CD4-positive, alpha-beta T cell treated with Interleukin-15 for 4 hours (primary cell): ENCODE data around the gene PPM1H.
"Not testable (repeated sequence)": the region's sequence is repeated elsewhere in the genome, so short reads cannot be mapped to it uniquely, and the experiment has no call there.

Experiments used
- DNase-seq: peaks from one replicate; pipeline ENCODE4 v3.0.0-alpha.2; 2020; ENCODE audit warnings: low spot score

Gene PPM1H, protein sequence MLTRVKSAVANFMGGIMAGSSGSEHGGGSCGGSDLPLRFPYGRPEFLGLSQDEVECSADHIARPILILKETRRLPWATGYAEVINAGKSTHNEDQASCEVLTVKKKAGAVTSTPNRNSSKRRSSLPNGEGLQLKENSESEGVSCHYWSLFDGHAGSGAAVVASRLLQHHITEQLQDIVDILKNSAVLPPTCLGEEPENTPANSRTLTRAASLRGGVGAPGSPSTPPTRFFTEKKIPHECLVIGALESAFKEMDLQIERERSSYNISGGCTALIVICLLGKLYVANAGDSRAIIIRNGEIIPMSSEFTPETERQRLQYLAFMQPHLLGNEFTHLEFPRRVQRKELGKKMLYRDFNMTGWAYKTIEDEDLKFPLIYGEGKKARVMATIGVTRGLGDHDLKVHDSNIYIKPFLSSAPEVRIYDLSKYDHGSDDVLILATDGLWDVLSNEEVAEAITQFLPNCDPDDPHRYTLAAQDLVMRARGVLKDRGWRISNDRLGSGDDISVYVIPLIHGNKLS

GRCh38 chr12:62934799-62935674 lies at the start of gene PPM1H:
TSS of gene PPM1H (minus strand) at chr12:62935150. CDS start at chr12:62934736, 414 bp downstream.
- DNase-seq, result no peak

GRCh38 chr12:62983594-62983993 lies 48.6 kb upstream of the PPM1H start:
- no peak for DNase-seq

DNA sequence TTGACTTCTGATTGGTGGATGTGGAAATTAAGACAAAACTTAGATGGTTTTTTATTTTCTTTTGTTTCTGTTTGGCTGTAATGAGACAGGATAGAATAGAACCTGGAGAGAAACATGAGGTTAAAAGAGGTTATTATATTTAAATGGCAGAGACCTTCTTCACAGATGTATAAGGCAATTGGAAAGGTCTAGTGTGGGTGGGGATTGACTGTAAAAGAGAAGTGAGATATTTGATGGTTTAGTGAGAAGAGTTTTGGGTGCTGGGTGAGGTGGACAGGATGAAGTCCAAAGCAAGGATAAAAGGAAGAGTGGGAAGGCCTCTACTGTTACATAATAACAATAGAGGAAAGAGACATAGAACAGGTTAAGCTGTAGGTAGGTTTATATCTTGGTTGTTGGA lies 43.8 kb upstream of the PPM1H start:
- DNase-seq, result no peak

DNA sequence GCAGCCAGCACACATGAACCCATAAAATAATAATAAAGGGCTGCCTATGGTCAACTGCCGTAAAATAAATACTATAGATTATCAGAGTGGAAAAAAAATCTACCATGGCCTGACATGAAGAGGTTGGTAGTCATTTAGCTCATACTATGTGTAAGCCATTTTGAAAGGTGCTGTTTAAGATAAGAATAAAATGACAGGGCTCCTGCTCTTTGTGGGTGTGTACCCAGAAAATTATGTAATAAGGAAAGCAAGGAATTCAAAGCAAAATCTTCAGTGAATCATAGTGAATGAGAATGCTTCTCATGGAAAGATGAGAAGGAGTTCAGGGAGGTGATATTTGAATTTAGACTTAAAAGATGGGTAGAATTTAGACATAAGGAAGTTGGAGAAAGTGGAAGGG lies 42.9 kb upstream of the PPM1H start:
- DNase-seq, result no peak

GRCh38 chr12:62977418-62977817 lies 42.5 kb upstream of the PPM1H start:
- DNase-seq, result no peak

DNA sequence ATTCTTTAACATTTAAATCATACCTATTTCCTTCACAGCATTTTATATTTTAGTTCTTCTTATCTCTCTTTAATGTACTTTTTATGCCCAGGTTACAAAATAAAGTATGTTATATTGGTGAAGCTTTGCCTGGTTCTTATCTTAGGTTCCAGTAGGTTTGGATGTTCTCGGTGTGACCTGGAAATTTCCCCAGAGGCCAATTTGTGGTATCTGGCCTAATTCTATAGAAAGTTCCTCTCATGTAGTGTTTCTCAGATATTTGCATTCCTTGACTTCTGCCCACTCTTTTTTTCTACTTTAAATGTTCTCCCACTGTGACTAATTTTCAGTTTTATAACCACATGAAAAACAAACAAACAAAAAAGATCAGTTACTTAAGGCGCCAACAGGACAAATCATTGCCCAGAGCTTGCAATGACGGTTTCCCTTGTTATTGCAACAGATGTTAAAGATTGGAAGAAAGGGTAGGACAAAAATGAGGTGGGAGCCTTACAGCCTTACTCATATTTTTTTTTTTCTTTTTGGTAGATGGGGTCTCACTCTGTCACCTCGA lies 41.2 kb upstream of the PPM1H start:
- no peak for DNase-seq

- DNase-seq, result no peak
These were observed 37.0 kb upstream of the PPM1H start for GRCh38 chr12:62971769-62972525.

DNA sequence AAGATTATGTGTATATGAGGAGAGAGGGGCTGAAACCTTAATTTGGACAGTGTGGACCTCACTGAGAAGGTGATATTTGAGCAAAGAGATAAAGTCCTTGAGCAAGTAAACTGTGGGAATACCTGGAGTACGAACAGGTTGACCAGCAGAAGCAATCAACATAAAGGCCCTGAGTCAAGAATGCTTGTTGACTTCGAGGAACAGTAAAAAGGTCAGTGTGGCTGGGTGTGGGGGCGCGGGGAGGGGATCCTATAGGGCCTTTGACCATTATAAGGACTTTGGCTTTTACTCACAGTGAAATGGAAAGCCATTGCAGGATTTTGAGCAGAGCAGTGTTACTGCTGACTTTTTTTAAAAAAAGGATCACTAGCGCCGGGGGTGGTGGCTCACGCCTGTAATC lies 34.7 kb upstream of the PPM1H start:
- no peak for DNase-seq

GRCh38 chr12:62967701-62968100 lies 32.8 kb upstream of the PPM1H start:
- no peak for DNase-seq

DNA sequence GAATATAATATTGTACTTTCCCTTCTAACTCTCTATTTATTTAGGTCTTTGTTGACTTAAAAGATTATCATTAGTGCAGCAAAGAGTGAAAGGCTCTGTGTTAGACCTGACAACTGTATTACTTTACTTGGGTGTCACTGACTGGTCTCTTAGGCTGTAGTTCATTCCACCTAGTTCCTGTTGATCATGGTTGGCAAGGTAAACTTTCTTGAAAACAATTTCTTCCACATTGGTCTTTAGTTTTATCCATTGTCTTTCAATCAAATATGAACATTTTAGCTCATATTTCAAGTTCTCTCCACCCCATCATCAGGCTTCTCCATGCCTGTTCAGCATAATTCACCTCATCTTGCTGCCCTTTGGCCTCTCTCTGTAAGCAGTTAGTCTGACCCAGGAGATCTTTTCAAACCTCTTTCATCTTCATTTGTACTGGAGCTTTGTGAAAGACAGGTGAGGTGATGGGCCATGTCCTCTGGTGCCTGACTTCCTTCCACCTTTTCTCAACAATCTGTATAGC lies 32.1 kb upstream of the PPM1H start:
- no peak for DNase-seq

GRCh38 chr12:62966446-62966989 lies 31.6 kb upstream of the PPM1H start:
- DNase-seq, result not testable (repeated sequence)

DNA sequence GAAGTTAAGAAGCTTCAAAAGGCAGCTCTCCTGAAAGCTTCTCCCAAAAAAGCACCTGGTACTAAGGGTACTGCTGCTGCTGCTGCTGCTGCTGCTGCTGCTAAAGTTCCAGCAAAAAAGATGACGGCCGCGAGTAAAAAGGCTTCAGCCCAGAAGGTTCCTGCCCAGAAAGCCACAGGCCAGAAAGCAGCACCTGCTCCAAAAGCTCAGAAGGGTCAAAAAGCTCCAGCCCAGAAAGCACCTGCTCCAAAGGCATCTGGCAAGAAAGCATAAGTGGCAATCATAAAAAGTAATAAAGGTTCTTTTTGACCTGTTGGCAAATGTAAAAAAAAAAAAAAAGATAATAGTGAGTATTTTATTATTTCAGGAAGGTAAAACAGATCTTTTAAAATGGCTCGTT lies 30.8 kb upstream of the PPM1H start:
- not testable (repeated sequence) for DNase-seq

- DNase-seq, result not testable (repeated sequence)
These were observed 30.3 kb upstream of the PPM1H start for GRCh38 chr12:62965242-62965641.

- no peak for DNase-seq
These were observed 28.6 kb upstream of the PPM1H start for GRCh38 chr12:62963486-62964041.

DNA sequence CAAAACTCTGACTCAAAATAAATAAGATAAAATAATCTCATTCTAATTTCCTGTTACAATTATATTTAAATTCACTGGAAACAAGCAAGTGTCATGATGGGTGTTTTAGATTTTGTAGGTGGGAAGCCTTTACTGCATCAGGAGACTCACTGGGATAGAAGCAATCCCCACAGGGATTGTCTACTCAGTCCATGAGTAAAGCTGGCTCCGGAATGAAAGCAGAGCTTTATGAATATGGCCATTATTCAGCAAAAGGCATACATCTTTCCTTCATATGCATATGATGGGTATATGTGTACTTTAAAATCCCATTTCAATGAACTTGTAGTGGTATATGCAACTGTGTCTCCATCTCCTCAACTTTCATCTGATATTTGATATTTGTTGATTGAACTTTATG lies 25.4 kb upstream of the PPM1H start:
- no peak for DNase-seq

GRCh38 chr12:62959745-62960144 lies 24.8 kb upstream of the PPM1H start:
- DNase-seq, result no peak

DNA sequence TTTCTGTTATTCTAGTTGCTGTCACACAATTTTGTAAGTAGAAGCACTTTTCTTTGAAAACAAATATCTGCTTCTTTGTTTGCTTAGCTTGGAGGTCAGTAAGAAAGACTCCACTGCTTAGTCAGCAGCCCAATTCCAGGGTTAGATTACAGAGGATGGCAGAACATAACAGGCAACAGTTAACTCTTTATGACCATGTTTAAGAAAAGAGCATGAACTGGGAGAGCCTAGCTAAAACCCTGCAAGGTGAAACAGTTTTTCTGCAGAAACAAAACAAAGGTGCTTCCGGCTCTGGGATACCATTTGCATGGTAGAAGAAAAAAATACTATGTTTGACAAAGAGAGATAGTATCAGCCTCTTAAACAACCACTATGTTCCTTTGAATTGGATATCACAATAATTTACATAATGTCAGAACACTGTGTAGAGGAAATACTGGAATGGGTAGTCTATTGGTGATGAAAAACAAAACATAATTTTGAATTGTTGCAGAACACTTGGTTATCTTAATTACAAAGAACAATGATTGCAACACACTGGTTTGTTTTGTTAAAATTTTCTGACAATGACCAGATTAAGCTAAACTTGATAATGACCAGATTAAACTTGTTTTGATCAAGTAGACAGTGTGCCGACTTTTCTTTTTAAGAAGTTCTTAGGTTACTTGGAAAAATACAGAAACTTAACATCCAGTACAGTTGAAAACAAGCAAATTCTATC lies 22.4 kb upstream of the PPM1H start:
- no peak for DNase-seq

DNA sequence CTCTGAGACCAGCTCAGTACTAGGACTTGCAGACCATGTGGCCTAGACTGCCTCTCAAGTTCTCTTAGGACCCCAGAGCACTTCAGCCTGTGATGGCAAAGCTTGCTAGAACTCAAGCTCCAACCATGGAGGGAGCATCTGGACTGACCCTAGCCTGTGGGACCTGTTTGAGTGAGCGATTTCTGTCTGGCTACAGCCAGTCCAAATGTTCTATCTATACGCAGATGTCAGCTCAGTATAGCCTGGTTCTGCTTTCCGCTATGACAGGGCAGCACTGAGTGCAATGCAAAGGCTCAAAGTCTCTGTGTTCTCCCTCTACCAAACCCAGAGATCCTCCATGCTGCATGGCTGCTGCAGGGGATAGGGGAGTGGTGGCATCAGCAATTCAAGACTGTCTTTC lies 20.7 kb upstream of the PPM1H start:
- no peak for DNase-seq

GRCh38 chr12:62950317-62950716 lies 15.4 kb upstream of the PPM1H start:
- DNase-seq, result no peak

DNA sequence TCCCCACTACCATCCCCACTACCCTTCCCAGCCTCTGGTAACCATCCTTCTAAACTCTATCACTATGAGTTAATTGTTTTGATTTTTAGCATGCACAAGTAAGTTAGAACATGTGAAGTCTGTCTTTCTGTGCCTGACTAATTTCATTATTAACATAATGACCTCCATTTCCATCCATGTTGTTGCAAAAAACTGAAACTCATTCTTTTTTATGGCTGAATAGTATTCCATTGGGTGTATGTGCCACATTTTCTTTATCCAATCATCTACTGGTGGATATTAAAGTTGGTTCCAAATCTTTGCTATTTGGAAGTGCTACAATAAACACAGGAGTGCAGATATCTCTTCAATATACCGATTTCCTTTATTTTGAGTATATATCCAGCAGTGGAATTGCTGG lies 13.2 kb upstream of the PPM1H start:
- DNase-seq, result no peak
